IPS-18c (cell line): ENCODE results near the gene MEGF9.

ENCODE experiments used
- H3K4me3 ChIP-seq: 2 replicates; pipeline ENCODE4 v1.7.0; 2013; ENCODE audit warnings: low read depth, mild to moderate bottlenecking, low read length, moderate library complexity; ENCODE audit not compliant: insufficient read depth
- H3K9me3 ChIP-seq: one replicate; pipeline ENCODE4 v1.6.1; 2013; ENCODE audit warnings: mild to moderate bottlenecking, low read length, moderate library complexity; ENCODE audit not compliant: control insufficient read depth, insufficient read depth

MEGF9 gene

GRCh38 chr9:120690372-120690771 lies 23.9 kb downstream of the MEGF9 start:
- Histone ChIP-seq H3K9me3 (no peaks in the 10 kb centered on the region), H3K4me3 (no peak overlapping the region)

GRCh38 chr9:120689860-120690259 lies 24.4 kb downstream of the MEGF9 start:
- H3K9me3 ChIP-seq = no peaks in the 10 kb centered on the region
- H3K4me3 ChIP-seq = no peak overlapping the region

DNA sequence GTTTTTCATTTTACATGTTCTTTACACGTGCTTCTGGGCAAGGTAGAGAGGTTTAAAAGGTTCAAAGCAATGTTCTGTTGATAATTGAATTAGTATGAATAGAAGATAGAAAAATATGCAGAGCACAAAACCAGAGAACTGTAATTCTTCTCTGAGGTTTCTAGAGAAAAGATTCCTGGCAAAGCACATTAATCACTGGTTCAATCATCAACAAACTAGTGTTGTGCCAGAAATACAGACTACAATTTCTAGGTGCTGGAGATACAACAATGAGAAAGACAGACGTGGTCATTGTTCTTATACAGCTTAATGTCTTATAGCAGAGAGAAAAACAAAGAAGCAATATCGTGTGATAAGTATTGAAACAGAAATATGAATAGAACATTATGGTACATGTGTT lies 25.5 kb downstream of the MEGF9 start:
- H3K9me3 ChIP-seq = no peaks in the 10 kb centered on the region
- H3K4me3 ChIP-seq = no peak overlapping the region

- H3K9me3 ChIP-seq = no peaks in the 10 kb centered on the region
These were observed 31.1 kb downstream of the MEGF9 start for GRCh38 chr9:120683150-120683549.

GRCh38 chr9:120681121-120681520 lies 33.1 kb downstream of the MEGF9 start:
- no peaks in the 10 kb centered on the region for H3K9me3 ChIP-seq
- H3K4me3 ChIP-seq = no peak overlapping the region

More at GRCh38 chr9:120683150-120683549, 31.1 kb downstream of the MEGF9 start:
- no peak overlapping the region for H3K4me3 ChIP-seq

GRCh38 chr9:120680579-120680978 lies 33.7 kb downstream of the MEGF9 start:
- Histone ChIP-seq H3K9me3 (no peaks in the 10 kb centered on the region), H3K4me3 (no peak overlapping the region)

GRCh38 chr9:120680161-120680560 lies 34.1 kb downstream of the MEGF9 start:
- H3K9me3 ChIP-seq = no peaks in the 10 kb centered on the region
- no peak overlapping the region for H3K4me3 ChIP-seq

DNA sequence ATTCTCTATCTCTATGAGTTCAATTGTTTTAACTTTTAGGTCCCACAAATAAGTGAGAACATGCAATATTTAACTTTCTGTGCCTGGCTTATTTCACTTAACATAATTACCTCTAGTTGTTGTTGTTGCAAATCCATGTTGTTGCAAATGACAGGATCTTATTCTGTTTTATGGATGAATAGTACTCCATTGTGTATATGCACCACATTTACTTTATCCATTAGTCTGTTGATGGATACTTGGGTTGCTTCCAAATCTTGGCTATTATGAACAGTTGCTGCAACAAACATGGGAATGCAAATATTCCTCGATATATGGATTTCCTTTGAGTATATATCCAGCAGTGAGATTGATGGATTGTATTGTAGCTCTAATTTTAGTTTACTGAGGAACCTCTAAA lies 36.3 kb downstream of the MEGF9 start:
- Histone ChIP-seq H3K4me3 (no peak overlapping the region), H3K9me3 (no peaks in the 10 kb centered on the region)

- Histone ChIP-seq H3K4me3 (no peak overlapping the region), H3K9me3 (peaks cover 2% of the 10 kb centered on the region)
These were observed 37.4 kb downstream of the MEGF9 start for GRCh38 chr9:120676767-120677402.

DNA sequence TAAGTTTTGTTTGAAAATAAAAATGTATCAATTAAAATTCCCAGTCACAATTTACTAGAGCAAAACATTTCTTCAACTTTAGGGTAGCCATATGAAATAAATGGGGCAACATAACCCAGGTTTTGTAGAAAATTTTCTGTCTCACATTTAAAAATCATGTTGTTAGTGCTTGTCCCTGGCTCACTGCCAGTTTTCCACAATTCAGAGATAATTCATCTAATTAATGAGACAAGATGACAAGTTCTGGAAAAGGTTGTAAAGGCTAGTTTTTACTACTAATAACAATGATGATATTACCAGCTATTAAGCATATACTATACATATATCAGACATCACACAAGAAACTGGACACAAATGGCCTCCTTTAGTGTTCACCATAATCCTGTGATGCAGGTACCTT lies 45.9 kb downstream of the MEGF9 start:
- no peak overlapping the region for H3K4me3 ChIP-seq
- H3K9me3 ChIP-seq = peaks cover 2% of the 10 kb centered on the region

GRCh38 chr9:120663950-120664349 lies 50.3 kb downstream of the MEGF9 start:
- Histone ChIP-seq H3K9me3 (no peaks in the 10 kb centered on the region), H3K4me3 (no peak overlapping the region)

GRCh38 chr9:120663380-120663779 lies 50.9 kb downstream of the MEGF9 start:
- no peaks in the 10 kb centered on the region for H3K9me3 ChIP-seq
- no peak overlapping the region for H3K4me3 ChIP-seq

- Histone ChIP-seq H3K9me3 (no peaks in the 10 kb centered on the region), H3K4me3 (no peak overlapping the region)
These were observed 51.8 kb downstream of the MEGF9 start for GRCh38 chr9:120662513-120662912.

DNA sequence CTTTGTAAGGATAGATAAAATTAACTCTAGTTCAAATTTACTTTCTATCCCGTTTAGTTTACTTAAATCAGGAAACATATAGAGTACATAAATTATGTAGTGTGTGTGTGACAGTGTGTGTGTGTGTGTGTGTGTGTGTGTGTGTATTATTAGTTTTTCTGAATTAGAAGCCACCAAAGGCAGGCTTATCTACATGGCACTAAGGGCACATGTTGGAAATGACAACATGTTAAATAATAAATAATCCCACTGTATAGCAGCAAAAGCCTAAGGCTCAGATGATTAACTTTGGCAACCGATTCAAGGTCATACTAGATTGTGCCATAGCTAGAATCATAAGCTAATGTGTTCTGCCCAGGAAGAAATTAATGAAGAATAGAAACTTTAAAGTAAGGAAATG lies 54.6 kb downstream of the MEGF9 start:
- Histone ChIP-seq H3K4me3 (no peak overlapping the region), H3K9me3 (no peaks in the 10 kb centered on the region)

GRCh38 chr9:120659209-120659608 lies 55.1 kb downstream of the MEGF9 start:
- Histone ChIP-seq H3K9me3 (no peaks in the 10 kb centered on the region), H3K4me3 (no peak overlapping the region)

- Histone ChIP-seq H3K9me3 (no peaks in the 10 kb centered on the region), H3K4me3 (no peak overlapping the region)
These were observed 59.2 kb downstream of the MEGF9 start for GRCh38 chr9:120655005-120655622.

DNA sequence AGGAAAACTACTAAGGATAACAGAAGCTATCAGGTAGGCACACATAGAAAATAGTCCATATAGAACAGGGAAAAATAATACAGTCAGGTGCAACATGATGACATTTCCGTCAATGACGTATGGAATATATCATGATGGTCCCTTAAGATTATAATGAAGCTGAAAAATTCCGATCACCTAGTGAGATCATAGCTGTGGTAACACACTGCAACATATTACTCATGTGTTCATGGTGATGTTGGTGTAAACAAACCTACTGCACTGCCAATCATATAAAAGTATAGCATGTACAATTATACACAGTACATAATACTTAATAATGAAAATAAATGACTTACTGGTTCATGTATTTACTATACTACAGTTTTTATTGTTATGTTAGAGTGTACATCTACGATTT lies 60.0 kb downstream of the MEGF9 start:
- no peaks in the 10 kb centered on the region for H3K9me3 ChIP-seq
- no peak overlapping the region for H3K4me3 ChIP-seq

DNA sequence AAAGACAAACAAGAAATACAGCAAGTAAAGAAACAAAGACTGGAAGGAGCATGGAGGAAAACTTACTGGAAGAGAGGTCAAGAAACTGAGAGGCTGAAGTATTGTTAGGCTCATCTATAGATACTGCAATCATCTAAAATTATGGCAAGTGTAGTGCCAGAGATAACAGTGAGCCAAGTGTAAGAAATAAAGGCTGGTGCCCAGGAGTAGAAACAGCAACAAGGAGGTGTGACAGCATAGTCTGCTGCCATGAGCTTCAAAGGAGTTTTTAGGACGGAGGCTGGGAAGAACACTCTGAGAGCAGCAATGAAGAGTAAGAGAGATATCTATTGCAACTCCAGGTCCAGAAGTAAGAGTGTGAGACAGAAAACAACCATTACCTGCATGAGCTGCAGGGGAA lies 60.5 kb downstream of the MEGF9 start:
- no peak overlapping the region for H3K4me3 ChIP-seq
- no peaks in the 10 kb centered on the region for H3K9me3 ChIP-seq

- Histone ChIP-seq H3K4me3 (no peak overlapping the region), H3K9me3 (no peaks in the 10 kb centered on the region)
These were observed 61.3 kb downstream of the MEGF9 start for GRCh38 chr9:120652934-120653333.
